Neural progenitor cell (in vitro differentiated cells): ENCODE results near the gene MRGPRF.

Experiments used
- EZH2 ChIP-seq: fragments of 200-600 bp; sonication (generic); IDR thresholded peaks from 2 replicates; pipeline ENCODE4 v1.6.1; 2017; ENCODE audit warnings: antibody characterized with exemption, mild to moderate bottlenecking, moderate library complexity
- EZH2phosphoT487 ChIP-seq: fragments of 200-600 bp; sonication (generic); IDR thresholded peaks from 2 replicates; pipeline ENCODE4 v1.6.1; 2017; ENCODE audit warnings: antibody characterized with exemption
- TF ChIP-seq, protein P1 (sequence below): fragments of 200-600 bp; sonication (generic); IDR thresholded peaks from 2 replicates; pipeline ENCODE4 v1.5.1; 2017; ENCODE audit warnings: antibody characterized with exemption, mild to moderate bottlenecking

DNA sequence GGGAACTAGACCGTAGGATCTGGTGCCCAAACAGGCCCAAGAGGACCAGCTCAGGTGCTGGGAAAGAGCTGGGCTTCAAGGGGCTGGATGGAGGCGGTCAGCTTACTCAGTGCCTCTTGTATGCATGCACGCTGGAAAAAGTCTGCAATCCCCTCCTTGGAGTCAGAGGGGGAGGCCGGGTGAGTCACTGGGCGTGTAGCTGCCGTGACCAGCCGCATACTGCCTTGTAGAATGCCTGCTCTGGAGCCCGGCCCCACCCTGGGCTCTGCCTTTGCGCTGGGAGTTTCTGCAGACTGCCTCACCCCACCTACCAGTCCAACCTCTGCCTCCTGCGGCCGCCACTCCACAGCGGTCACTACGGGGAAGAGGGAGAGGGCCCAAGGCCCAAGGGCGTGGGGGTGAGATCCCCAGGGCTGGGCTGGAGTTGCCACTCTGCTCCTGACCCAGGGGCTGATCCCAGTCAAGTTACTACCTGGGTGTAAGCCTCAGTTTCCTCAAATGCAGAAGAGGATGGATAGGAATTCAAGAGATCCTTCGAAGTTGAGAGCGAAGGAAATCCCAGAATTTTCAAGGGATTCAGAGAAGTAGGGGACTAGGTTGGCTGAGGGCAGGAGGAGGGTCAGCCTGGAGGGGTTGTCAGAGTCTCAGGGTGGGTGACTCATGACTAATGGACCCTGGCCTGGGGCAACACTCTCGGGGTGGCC lies 4.2 kb downstream of the MRGPRF start:
- TF ChIP-seq, protein P1, sequence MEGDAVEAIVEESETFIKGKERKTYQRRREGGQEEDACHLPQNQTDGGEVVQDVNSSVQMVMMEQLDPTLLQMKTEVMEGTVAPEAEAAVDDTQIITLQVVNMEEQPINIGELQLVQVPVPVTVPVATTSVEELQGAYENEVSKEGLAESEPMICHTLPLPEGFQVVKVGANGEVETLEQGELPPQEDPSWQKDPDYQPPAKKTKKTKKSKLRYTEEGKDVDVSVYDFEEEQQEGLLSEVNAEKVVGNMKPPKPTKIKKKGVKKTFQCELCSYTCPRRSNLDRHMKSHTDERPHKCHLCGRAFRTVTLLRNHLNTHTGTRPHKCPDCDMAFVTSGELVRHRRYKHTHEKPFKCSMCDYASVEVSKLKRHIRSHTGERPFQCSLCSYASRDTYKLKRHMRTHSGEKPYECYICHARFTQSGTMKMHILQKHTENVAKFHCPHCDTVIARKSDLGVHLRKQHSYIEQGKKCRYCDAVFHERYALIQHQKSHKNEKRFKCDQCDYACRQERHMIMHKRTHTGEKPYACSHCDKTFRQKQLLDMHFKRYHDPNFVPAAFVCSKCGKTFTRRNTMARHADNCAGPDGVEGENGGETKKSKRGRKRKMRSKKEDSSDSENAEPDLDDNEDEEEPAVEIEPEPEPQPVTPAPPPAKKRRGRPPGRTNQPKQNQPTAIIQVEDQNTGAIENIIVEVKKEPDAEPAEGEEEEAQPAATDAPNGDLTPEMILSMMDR: no peak
- TF ChIP-seq EZH2 (no peak), EZH2phosphoT487 (no peak)
